ENCODE data around the gene PWP2.

PWP2 gene

GRCh38 chr21:44107026-44107501, at the start of gene PWP2:
Gene PWP2, plus strand, starts transcription at chr21:44107399. Its CDS starts 18 bp downstream, at chr21:44107417.
- DNase-seq (ENCODE audit: low spot score), result peak; percentile 29

- no peak for DNase-seq (ENCODE audit: low spot score)
These were observed 49.1 kb upstream of the PWP2 start for GRCh38 chr21:44057960-44058651.

GRCh38 chr21:44058652-44058964, 48.6 kb upstream of the PWP2 start:
- no peak for DNase-seq (ENCODE audit: low spot score)

GRCh38 chr21:44058981-44059380, 48.2 kb upstream of the PWP2 start:
- DNase-seq (ENCODE audit: low spot score), result no peak

- no peak for DNase-seq (ENCODE audit: low spot score)
These were observed 47.5 kb upstream of the PWP2 start for GRCh38 chr21:44059710-44060109.

- DNase-seq (ENCODE audit: low spot score), result no peak
These were observed 44.8 kb upstream of the PWP2 start for GRCh38 chr21:44062380-44062779.

- no peak for DNase-seq (ENCODE audit: low spot score)
These were observed 43.9 kb upstream of the PWP2 start for GRCh38 chr21:44063151-44063912.

GRCh38 chr21:44064852-44065403, 42.3 kb upstream of the PWP2 start:
- DNase-seq (ENCODE audit: low spot score), result no peak

- DNase-seq (ENCODE audit: low spot score), result peak; percentile 23
These were observed 41.8 kb upstream of the PWP2 start for GRCh38 chr21:44065428-44065827.

- DNase-seq (ENCODE audit: low spot score), result no peak
These were observed 41.1 kb upstream of the PWP2 start for GRCh38 chr21:44066116-44066515.

GRCh38 chr21:44067011-44067839, 40.0 kb upstream of the PWP2 start:
- no peak for DNase-seq (ENCODE audit: low spot score)

GRCh38 chr21:44070391-44070790, 36.8 kb upstream of the PWP2 start:
- no peak for DNase-seq (ENCODE audit: low spot score)

- DNase-seq (ENCODE audit: low spot score), result no peak
These were observed 35.7 kb upstream of the PWP2 start for GRCh38 chr21:44071359-44072104.

- DNase-seq (ENCODE audit: low spot score), result no peak
These were observed 35.1 kb upstream of the PWP2 start for GRCh38 chr21:44072111-44072510.

- DNase-seq (ENCODE audit: low spot score), result no peak
These were observed 32.8 kb upstream of the PWP2 start for GRCh38 chr21:44074315-44074958.

- DNase-seq (ENCODE audit: low spot score), result no peak
These were observed 30.9 kb upstream of the PWP2 start for GRCh38 chr21:44076316-44076715.

GRCh38 chr21:44078411-44078981, 28.7 kb upstream of the PWP2 start:
- no peak for DNase-seq (ENCODE audit: low spot score)

GRCh38 chr21:44079446-44079845, 27.8 kb upstream of the PWP2 start:
- DNase-seq (ENCODE audit: low spot score), result no peak

GRCh38 chr21:44079846-44080245, 27.4 kb upstream of the PWP2 start:
- no peak for DNase-seq (ENCODE audit: low spot score)

- no peak for DNase-seq (ENCODE audit: low spot score)
These were observed 24.4 kb upstream of the PWP2 start for GRCh38 chr21:44082648-44083440.

All from RKO (cell line).